SW480 (cell line): Measurements from ENCODE around the gene THRAP3.
"Not testable (repeated sequence)": the region's sequence is repeated elsewhere in the genome, so short reads cannot be mapped to it uniquely, and the experiment has no call there.

Experiments
- DNase-seq: peaks from one replicate; pipeline ENCODE4 v3.0.0-alpha.2; 2016; ENCODE audit warnings: low spot score

The THRAP3 gene, protein sequence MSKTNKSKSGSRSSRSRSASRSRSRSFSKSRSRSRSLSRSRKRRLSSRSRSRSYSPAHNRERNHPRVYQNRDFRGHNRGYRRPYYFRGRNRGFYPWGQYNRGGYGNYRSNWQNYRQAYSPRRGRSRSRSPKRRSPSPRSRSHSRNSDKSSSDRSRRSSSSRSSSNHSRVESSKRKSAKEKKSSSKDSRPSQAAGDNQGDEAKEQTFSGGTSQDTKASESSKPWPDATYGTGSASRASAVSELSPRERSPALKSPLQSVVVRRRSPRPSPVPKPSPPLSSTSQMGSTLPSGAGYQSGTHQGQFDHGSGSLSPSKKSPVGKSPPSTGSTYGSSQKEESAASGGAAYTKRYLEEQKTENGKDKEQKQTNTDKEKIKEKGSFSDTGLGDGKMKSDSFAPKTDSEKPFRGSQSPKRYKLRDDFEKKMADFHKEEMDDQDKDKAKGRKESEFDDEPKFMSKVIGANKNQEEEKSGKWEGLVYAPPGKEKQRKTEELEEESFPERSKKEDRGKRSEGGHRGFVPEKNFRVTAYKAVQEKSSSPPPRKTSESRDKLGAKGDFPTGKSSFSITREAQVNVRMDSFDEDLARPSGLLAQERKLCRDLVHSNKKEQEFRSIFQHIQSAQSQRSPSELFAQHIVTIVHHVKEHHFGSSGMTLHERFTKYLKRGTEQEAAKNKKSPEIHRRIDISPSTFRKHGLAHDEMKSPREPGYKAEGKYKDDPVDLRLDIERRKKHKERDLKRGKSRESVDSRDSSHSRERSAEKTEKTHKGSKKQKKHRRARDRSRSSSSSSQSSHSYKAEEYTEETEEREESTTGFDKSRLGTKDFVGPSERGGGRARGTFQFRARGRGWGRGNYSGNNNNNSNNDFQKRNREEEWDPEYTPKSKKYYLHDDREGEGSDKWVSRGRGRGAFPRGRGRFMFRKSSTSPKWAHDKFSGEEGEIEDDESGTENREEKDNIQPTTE

DNA sequence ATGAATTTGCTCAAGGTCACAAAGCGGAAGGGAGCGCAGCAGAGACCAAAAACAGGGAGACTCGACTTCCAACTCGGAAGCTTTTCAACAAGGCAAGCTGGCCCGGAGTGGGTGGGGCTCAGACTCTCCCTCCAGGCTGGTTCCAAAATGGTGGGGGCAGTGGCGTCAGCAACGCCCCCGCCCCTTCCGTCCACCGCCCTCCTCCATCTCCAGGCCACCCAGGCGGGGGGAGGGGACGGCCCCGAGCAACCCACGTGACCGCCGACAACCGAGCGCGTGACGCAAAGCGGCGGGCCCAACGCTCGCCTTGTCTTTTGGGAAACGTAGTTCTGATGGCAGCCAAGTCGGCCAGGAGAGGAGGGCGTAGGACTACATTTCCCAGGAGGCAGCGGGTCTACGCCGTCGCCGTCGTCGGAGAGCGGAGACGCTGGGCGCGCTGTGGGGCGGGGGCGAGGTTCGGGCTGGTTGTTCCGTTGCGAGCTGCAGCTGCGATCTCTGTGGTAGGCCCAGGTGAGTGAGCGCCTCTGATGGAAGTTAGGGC lies at the start of gene THRAP3:
Gene THRAP3 (plus strand): TSS at position 448 of the 541 bp plus-strand sequence. CDS start 58,121 bp downstream, outside the sequence.
- DNase-seq = peak; percentile 98

DNA sequence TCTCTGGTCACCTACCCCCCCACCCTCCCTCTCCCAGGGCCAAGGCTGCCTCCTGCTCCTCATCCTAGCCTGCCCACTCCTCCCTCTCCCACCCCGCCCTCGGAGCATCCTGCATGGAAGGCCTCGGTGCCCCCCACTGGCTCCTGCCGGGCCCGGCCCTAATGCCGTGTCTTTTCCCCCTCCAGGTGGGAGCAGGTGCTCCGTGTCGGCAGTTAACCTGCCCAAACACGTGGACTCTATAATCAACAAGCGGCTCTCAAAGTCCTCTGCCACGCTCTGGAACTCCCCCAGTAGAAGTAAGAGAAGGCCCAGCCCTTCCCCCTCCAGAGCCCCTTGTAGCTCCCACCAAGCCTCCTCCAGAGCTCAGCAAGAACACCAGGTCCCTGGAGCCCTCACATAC lies 49.5 kb upstream of the THRAP3 start:
- no peak for DNase-seq

DNA sequence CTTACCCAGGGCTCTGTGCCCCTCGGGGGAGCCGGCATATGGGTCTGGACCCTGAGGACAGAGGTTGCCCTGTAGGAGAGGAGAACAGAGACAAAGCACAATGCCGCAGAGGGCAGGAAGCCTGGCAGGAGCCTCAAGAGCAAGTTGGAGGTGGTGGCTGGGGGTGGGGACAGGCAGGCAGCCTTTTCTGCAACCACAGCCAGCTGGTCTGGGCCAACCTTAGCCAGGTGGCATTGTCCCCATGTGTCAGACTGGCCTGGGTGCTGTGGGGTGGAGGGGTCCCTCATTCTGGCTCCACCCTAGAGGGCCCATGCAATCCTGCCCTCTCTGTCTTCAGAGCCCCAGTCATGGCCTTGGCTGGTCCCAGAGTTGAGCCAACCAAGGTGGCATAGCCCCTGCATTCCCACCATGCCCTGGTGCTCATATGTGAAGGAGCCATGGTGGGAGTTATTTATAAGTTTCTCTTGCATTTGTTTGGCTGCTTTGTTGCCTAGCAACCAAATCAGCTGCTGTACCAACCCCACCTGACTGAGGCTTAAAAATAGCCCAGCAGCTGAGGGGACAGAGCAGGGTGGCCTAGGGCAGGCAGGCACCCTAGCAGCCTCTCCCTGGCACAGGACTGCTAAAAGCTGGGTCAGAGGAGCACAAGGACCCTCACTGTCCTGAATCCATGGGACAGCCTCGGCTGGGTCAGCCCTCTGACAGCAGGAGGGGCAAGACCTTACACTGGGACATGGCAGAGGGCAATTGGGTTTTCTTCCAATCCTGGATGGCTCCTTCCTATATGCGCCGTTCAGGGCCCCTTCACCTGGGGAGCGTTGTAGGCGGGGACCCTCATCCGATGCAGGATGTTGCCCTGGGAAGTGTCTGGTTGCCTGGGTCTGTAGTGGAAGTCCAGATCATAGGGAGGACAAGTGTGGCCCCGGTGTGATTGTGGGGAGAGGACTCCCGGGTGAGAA lies 48.8 kb upstream of the THRAP3 start:
- no peak for DNase-seq

DNA sequence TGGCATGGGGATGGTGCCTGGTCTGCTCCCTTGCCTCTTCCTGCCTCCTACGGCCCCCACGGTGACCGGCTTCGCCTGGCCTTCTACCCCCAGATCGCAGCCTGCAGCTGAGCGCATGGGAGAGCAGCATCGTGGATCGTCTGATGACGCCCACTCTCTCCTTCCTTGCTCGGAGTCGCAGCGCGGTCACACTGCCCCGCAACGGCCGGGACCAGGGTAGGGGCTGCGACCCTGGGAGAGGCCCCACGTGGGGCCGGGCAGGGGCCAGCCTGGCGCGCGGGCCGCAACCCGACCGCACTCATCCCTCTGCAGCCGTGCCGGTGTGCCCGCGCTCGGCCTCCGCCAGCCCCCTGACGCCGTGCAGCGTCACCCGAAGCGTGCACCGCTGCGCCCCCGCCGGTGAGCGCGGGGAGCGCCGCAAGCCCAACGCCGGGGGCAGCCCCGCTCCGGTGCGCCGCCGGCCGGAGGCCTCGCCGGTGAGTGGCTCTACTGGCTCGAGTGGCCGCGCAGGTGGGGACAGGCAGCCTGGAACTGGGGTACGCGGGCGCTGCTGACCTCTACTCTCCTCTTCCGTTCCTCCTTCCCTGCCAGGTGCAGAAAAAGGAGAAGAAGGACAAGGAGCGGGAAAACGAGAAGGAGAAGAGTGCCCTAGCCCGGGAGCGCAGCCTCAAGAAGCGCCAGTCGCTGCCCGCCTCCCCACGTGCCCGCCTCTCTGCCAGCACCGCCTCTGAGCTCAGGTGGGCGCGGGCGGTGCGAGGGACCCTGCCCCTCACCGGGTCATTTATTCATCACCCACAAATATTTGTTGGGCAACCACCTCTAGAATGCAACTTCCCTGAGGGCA lies 47.9 kb upstream of the THRAP3 start:
- DNase-seq = no peak

DNA sequence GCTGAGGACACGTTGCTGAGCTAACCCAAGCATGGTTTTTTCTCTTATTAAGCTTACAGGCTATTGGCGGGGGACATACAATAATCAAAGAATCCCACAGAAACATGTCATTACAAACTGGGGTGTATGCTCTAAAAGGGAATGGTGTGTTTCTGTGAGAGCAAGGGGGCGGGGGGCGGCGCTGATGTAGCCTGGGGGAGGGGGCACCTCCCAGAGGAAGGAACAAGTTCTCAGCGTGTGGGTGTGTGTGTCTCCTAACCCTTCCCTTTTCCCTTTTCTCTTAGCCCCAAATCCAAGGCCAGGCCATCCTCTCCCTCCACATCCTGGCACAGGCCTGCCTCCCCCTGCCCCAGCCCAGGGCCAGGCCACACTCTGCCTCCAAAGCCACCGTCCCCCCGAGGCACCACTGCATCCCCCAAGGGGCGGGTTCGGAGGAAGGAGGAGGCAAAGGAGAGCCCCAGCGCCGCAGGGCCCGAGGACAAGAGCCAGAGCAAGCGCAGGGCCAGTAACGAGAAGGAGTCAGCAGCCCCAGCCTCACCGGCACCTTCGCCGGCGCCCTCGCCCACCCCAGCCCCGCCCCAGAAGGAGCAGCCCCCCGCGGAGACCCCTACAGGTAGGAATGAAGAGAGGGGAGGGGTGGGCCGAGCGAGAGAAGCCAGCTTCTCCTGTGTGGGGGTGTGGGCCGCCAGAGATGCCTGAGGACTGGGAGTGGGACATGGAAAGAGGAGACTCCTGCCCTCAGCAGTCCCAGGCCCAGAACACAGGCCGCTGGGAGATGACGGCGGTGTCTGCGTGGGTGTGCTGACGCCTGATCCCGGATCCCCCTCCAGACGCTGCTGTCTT lies 46.4 kb upstream of the THRAP3 start:
- DNase-seq = no peak

DNA sequence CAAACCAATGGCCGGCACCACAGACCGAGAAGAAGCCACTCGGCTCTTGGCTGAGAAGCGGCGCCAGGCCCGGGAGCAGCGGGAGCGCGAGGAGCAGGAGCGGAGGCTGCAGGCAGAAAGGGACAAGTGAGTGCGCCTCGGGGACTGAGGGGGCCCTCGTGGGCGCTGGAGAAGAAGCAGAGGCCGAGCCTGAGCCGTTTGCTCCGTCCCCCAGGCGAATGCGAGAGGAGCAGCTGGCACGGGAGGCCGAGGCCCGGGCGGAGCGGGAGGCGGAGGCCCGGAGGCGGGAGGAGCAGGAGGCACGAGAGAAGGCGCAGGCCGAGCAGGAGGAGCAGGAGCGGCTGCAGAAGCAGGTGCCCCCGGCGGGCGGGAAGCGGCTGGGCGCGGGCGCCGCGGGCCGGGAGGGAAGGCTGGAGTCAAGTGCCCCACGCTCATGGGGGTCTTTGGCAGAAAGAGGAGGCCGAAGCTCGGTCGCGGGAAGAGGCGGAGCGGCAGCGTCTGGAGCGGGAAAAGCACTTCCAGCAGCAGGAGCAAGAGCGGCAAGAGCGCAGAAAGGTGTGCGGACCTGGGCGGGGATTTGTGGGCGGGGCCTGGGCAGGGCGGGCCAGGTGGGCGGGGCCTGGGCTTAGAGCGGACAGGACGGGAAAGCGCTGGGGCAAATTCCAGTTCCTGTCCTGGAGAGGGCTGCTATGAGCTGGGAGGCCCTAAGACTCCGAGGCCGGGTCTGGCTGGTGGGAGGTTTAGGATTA lies 45.6 kb upstream of the THRAP3 start:
- DNase-seq = no peak

DNA sequence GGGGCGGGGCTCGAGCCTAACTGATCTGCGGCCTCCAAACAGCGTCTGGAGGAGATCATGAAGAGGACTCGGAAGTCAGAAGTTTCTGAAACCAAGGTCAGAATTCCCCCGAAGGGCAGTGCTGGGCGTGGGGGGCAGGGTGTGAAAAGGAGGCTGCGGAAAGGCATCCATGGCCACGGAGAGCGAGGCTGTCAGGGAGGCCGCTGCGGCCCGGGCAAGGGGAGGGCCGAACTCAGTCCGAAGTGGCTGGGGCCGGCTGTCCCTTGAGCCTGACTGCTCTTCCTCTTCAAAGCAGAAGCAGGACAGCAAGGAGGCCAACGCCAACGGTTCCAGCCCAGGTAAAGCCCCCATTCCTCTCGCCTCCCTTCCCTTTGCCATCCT lies 45.0 kb upstream of the THRAP3 start:
- DNase-seq = no peak

DNA sequence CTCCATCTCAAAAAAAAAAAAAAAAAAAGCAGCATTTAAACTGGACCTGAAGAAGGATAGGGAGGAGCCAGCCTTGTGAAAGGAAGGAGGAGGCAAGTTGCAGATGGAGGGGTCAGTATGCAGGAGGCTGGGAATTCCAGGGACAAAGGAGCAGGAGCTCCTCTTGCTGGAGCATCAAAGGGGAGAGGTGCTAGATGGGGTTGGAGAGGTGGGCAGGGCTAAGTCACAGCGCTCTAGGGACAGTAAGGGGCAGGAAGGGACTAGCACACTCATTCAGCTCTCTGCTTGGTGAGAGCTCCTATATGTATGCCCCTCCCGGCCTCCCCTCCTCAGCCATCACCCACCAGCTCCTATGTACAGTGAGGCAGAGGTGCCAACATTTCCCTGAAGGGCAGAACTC lies 41.5 kb upstream of the THRAP3 start:
- no peak for DNase-seq

DNA sequence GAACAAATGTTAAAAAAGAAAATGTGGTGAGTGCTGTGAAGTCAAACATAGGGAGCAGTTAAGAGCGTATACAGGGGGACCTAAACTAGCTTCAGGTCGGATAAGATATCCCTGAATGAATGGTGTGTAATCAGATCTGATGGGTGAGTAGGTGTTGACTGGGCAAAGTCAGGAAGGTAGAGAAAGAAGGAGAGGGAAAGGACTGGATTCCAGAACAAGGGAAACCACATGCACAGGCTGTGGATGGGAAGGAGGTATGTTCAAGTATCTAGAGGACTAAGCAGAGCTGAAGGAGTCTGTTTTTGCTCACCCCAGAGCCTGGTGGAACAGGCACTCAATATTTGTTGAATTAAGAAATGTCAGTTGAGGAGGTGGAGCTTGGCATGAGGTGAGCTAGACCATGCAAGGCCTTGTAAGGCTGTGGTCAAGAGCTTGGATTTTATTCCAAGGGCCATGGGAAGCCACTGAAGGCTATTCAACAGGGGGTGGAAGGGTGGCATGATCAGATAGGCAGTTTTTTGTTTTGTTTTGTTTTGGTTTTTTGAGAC lies 40.9 kb upstream of the THRAP3 start:
- no peak for DNase-seq

DNA sequence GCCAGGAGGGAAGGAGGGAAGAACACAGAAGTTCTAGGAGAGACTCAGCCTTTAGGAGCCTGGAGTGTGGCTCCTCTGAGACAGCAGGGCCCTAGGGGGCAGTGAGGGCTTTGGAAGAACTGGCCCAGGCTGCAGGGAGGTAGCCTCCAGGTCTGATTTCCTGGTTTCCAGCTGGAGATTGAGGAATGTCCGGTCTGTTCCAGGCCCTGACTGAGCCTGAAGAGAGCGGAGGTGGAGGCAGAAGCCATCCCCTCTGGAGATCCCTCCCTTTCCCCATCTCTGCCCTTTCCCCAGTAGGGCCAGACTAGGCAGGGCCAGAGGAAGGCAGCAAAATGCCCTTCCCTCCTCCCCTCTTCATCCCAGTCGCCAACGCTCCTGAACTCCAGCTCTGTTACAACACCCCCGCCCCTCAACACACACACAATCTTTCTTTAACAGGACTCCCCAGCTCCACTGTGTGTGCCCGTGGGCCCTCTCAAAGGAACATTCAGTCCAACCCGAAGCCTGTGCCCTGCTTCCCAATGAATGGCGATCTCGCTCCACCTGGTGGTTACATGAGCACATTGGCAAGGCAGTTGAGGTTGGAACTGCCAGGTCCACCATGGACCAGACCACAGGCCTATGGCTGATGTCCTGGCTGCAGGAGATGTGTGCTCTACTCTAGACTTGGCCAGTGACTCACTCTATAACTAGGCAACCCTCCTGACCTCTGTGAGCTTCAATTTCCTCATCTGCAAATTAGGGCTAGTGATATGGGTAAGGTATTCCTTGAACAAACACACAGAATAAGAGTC lies 36.2 kb upstream of the THRAP3 start:
- peak; percentile 85 for DNase-seq

DNA sequence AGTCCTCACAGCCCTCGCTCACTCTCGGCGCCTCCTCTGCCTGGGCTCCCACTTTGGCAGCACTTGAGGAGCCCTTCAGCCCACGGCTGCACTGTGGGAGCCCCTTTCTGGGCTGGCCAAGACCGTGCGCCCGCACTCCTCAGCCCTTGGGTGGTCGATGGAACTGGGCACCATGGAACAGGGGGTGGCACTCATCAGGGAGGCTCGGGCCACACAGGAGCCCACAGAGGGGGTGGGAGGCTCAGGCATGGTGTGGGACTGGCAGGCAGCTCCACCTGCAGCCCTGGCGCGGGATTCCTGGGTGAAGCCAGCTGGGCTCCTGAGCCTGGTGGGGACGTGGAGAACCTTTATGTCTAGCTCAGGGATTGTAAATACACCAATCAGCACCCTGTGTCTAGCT lies 27.4 kb upstream of the THRAP3 start:
- DNase-seq = not testable (repeated sequence)

DNA sequence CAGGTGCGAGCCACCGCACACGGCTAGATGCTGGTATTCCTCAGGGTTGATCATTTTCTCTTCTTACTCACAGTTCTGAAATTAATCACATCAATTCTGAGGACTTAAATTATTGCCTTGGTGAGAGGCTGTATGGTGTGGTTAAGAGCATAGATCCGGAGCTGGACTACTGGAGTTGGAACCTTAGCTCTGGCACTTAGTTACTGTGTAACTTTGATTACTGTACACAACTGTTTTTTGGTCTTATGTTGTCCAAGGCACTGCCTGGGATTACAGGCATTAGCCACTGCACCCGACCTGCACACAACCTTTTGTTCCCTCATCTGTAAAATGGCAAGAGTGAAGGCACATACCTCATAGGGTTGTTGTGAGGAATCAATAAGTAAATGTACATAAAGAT lies 25.6 kb upstream of the THRAP3 start:
- DNase-seq = no peak

DNA sequence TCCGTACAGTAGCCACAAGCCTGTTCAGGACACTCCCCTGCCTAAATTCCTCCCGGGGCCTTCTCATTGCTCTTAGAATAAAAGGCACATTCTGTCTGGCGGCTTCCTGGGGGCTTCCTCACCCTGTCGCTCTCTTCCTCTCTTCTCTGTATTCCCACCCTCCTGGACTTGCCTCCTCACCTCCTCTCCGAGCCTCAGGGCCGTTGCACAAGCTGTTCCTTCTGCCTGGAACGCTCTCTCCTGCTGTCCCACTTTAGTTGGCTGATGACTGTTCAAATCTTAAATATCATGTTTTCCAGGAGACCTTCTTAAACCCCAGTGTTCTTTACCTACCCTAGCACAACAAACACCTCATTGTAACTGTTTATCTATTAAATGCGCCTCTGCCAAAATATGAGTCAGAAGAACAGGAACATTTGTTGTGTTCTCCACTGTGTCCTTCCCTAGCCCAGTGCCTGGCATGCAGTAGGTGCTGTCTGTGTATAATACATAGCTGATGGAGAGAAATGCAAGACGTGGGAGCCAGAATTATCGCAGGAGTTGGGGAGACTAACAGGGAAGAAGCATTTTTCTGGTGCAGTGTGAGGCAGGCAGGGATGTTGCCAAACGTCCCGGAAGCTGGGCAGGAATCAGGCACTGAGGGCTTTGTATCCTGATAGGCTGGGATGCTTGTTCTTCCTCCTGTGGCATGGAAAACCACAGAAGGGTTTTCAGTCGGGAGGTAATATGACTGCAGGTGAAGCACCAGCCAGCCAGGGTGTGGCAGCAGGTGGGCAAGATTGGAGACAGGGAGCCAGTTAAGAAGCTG lies 24.1 kb upstream of the THRAP3 start:
- DNase-seq = peak; percentile 64

DNA sequence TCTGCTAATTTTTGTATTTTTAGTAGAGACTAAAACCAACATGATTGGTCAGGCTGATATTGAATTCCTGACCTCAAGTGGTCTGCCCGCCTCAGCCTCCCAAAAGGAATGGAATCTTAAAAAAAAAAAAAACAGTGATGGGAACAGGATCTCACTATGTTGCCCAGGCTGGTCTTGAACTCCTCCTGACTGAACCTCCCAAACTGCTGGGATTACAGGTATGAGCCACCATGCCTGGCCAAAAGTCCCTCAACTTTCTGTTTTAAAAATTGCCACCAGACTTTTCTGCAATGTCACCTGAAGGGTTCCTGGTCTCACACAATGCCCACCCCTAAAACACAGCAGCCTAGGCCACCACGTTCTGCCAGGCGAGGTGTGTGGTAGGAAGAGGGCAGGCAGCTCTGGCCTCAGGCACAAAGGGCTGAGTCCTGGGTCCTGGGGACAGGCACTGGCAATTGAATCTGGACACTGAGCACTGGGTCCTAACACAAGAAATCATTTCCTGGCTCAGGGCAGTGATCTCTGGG lies 21.2 kb upstream of the THRAP3 start:
- no peak for DNase-seq

DNA sequence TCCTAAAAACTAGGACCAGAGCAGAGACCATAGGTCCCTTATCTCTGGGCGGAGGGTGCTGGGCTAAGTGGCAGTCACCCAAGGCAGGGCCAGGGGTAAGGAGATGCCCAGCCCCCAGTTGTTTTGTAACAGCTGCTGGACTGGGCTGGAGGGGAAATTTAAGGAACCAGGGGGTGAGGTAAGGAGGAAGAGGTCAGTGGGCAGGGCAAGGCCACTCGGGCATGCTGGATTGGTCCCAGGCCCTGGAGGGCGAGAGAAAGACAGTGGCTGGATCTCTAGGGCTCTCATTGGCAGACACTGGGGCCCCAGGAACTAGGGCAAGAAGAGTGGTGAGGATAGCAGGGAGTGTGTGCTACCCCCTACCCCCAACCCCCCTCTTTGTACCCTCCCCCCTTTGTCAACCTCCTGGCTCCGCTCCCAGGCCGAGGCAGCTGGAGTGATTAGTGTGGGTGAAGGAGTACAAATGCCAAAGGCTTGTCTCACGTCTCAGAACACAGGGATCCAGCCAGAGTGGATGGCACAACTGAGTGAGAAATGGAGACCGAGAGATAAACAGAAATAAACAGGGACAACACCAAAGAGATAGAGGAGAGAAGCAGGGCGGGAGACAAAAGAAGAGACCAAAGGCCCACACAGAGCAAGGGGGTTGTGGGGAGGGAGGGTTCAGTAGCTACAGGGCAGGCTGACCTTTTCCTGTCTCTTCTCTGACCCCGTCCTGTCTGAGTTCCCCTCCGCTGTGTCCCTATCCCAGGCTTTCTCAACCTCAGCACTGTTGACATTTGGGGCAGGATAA lies 20.5 kb upstream of the THRAP3 start:
- DNase-seq = no peak

DNA sequence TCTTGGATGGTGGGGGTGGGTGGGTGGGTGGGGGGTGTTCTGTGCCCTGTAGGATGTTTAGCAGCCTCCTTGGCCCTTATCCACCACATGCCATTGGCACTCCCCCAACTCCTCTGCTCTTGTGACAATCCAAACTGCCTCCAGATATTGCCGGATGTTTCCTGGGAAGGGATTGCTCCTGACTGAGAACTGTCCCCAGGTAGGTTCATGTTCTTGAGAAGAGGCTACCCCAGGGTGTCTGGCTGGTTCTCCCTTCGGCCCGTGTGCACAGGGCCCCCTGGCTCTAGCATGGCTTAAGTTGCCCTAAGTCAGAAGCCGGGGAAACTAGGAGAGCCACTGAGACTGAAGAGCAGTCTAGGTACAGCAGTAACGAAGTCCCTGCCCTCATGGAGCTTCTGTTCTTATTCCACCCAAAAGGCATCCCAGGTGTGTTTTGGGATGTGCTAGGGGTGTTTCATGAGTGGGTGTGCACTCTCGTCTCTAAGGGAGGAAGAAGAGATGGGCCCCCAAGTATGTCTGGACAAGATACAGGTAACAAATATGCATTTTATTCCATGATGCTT lies 19.8 kb upstream of the THRAP3 start:
- DNase-seq = no peak
